Panc1 (cell line): ENCODE data around the gene KRT86. TPM values are rescaled to one million over a fixed set of nuclear protein-coding genes. Genes with fewer than 3 reads are reported as not detected.

ENCODE experiments used
- ATAC-seq: fragments of 200-7000 bp; cut with Tn5 transposase; 2 replicates; pipeline ENCODE4 v1.9.1; 2020; ENCODE audit warnings: mild to moderate bottlenecking, moderate library complexity
- BruUV-seq: library from RNA; stranded (reverse); fragments of 400-500 nt; replicated peaks from 2 replicates; lab custom pipeline; 2021; lab: Mats Ljungman, UMichigan
- CTCF ChIA-PET: fragments of 300-600 bp; sonication (Branson Sonifier 250); formaldehyde crosslinking; loops from one replicate; lab custom pipeline; 2022; ENCODE audit warnings: antibody characterized with exemption; lab: Charles Lee
- POLR2A ChIA-PET: fragments of 300-600 bp; sonication (Branson Sonifier 250); formaldehyde crosslinking; loops from one replicate; lab custom pipeline; 2022; ENCODE audit warnings: antibody characterized with exemption; lab: Charles Lee
- DNase-seq: peaks from one replicate; pipeline ENCODE4 v3.0.0-alpha.2; 2010; ENCODE audit warnings: low read depth, low spot score
- H3K27ac ChIP-seq: 2 replicates; pipeline ENCODE4 v1.5.1; 2011; ENCODE audit warnings: mild to moderate bottlenecking, low read length, inconsistent platforms
- H3K27me3 ChIP-seq: fragments of 200-500 bp; sonication (Bioruptor generic); 2 replicates; pipeline ENCODE4 v1.6.0; 2014; ENCODE audit warnings: low read length, inconsistent platforms; ENCODE audit not compliant: control insufficient read depth, insufficient read depth
- H3K36me3 ChIP-seq: fragments of 200-500 bp; sonication (Bioruptor generic); 2 replicates; pipeline ENCODE4 v1.5.1; 2014; ENCODE audit warnings: inconsistent platforms, mild to moderate bottlenecking, low read length, moderate library complexity; ENCODE audit not compliant: control insufficient read depth, insufficient read depth
- H3K4me1 ChIP-seq: 2 replicates; pipeline ENCODE4 v1.5.1; 2011; ENCODE audit warnings: inconsistent platforms, mild to moderate bottlenecking, low read length, moderate library complexity; ENCODE audit not compliant: control insufficient read depth, insufficient read depth
- H3K4me3 ChIP-seq, 2 experiments: 2 replicates each; pipeline ENCODE4 v1.5.1; 2011 to 2012; ENCODE audit warnings: low read depth in 2 of 2, low read length in 2 of 2, mild to moderate bottlenecking in 2 of 2, inconsistent platforms in 1 of 2, moderate library complexity in 1 of 2
- H3K9me3 ChIP-seq: fragments of 200-500 bp; sonication (Bioruptor generic); 2 replicates; pipeline ENCODE4 v1.5.1; 2014; ENCODE audit warnings: low read depth, mild to moderate bottlenecking, inconsistent platforms, low read length, moderate library complexity; ENCODE audit not compliant: control insufficient read depth, insufficient read depth
- POLR2AphosphoS5 ChIP-seq: IDR thresholded peaks from 2 replicates; pipeline ENCODE4 v1.6.1; 2012; ENCODE audit warnings: mild to moderate bottlenecking, low read depth, low read length, moderate library complexity
- REST ChIP-seq, 2 experiments: IDR thresholded peaks; 2 replicates each; pipeline ENCODE4 v1.6.1; 2011 to 2012; ENCODE audit warnings: low read depth in 2 of 2, control low read depth in 1 of 2, low read length in 1 of 2, mild to moderate bottlenecking in 1 of 2, moderate library complexity in 1 of 2; ENCODE audit not compliant: insufficient read depth in 1 of 2
- SIN3A ChIP-seq: IDR thresholded peaks from 2 replicates; pipeline ENCODE4 v1.6.1; 2012; ENCODE audit warnings: low read depth, mild to moderate bottlenecking, low read length, moderate library complexity, borderline replicate concordance; ENCODE audit not compliant: insufficient read depth
- TCF7L2 ChIP-seq: IDR thresholded peaks from 2 replicates; pipeline ENCODE4 v1.6.1; 2011; ENCODE audit warnings: mild to moderate bottlenecking, low read depth, low read length, inconsistent platforms
- in situ Hi-C: cut with HindIII; loops from 2 replicates; pipeline ENCODE4 v1.10.0; 2016; ENCODE audit warnings: low sequenced_read_pairs, low pct_unique_long_range_greater_than_20kb
- intact Hi-C: fragments of 100-400 bp; cut with micrococcal nuclease; formaldehyde crosslinking; loops from one replicate; pipeline ENCODE4 v1.10.0; 2022; ENCODE audit not compliant: unreplicated experiment
- total RNA-seq: library from RNA; stranded (reverse); gene quantifications from one replicate; pipeline ENCODE4 v1.2.1, GENCODE V29; 2021; ENCODE audit not compliant: unreplicated experiment
- TF ChIP-seq, protein P1 (sequence below): fragments of 450-650 bp; IDR thresholded peaks from 2 replicates; pipeline ENCODE4 v1.5.1; 2017; ENCODE audit warnings: mild to moderate bottlenecking

KRT86 gene
- total RNA-seq, 1 experiment from 2014 or later = 1.1 TPM

DNA sequence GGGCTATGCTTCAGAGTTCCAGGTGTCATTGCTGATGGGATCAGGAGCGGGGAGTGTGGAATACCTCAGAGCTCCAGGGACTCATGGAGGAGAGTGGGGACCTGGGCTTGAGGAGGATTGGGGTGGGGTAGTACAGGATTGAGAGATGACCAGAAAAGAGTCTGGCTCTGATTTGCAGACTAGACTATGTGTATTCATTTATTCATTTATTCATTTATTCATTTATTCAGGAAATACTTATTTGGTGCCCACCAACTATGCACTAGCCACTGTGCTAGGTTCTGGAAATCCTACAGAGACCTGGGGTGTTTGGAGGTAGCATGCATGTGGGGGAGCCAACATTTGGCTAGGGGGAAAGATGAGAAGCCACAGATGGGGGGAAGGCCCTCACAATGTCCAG is 47.6 kb downstream of the KRT86 start:
- POLR2A ChIA-PET = no interaction called here
- Histone ChIP-seq H3K36me3 (no peaks in the 10 kb centered on the region), H3K27me3 (no peaks in the 10 kb centered on the region), H3K4me1 (peaks cover 3% of the 10 kb centered on the region; the same call in 1 of the 2 replicates), H3K4me3 (no peak overlapping the region), H3K9me3 (no peaks in the 10 kb centered on the region), H3K27ac (no peak overlapping the region)
- no peak for TF ChIP-seq REST (IDR thresholded peaks at IDR 0.05; ENCODE audit: insufficient read depth in 1 of 2, low read depth in 2 of 2, low read length in 1 of 2)
- TF ChIP-seq SIN3A = no peak
- TF ChIP-seq POLR2AphosphoS5 = no peak
- TF ChIP-seq, protein P1, sequence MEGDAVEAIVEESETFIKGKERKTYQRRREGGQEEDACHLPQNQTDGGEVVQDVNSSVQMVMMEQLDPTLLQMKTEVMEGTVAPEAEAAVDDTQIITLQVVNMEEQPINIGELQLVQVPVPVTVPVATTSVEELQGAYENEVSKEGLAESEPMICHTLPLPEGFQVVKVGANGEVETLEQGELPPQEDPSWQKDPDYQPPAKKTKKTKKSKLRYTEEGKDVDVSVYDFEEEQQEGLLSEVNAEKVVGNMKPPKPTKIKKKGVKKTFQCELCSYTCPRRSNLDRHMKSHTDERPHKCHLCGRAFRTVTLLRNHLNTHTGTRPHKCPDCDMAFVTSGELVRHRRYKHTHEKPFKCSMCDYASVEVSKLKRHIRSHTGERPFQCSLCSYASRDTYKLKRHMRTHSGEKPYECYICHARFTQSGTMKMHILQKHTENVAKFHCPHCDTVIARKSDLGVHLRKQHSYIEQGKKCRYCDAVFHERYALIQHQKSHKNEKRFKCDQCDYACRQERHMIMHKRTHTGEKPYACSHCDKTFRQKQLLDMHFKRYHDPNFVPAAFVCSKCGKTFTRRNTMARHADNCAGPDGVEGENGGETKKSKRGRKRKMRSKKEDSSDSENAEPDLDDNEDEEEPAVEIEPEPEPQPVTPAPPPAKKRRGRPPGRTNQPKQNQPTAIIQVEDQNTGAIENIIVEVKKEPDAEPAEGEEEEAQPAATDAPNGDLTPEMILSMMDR = no peak
- no peak for TF ChIP-seq TCF7L2
- in situ Hi-C loops (no loop called here), intact Hi-C loops (no loop called here)
- BruUV-seq = no TSS peak
- CTCF ChIA-PET = no interaction called here
- DNase-seq = no peak
- ATAC-seq = no peak

- in situ Hi-C loops = no loop called here
- no TSS peak for BruUV-seq
- no peak for TF ChIP-seq TCF7L2
- TF ChIP-seq SIN3A = no peak
- TF ChIP-seq REST (IDR thresholded peaks at IDR 0.05; ENCODE audit: insufficient read depth in 1 of 2, low read depth in 2 of 2, low read length in 1 of 2) = no peak
- TF ChIP-seq, protein P1 = no peak
- TF ChIP-seq POLR2AphosphoS5 = no peak
- ChIA-PET CTCF (no interaction called here), POLR2A (no interaction called here)
- H3K27me3 ChIP-seq = no peaks in the 10 kb centered on the region
- H3K27ac ChIP-seq = no peak overlapping the region
- no peak for DNase-seq
- H3K36me3 ChIP-seq = no peaks in the 10 kb centered on the region
- intact Hi-C loops = no loop called here
- H3K4me3 ChIP-seq = no peak overlapping the region
- no peak for ATAC-seq
- no peaks in the 10 kb centered on the region for H3K9me3 ChIP-seq
- peaks cover 7% of the 10 kb centered on the region for H3K4me1 ChIP-seq
Observed at GRCh38 chr12:52323001-52323400, 48.6 kb downstream of the KRT86 start.
